B cell (primary cell): ENCODE measurements around the gene ARHGEF39.
"Not testable (repeated sequence)": the region's sequence is repeated elsewhere in the genome, so short reads cannot be mapped to it uniquely, and the experiment has no call there.

ENCODE experiments used
- CTCF ChIP-seq: fragments of 200-600 bp; IDR thresholded peaks from one replicate; pipeline ENCODE4 v1.8.0; 2022; ENCODE audit warnings: antibody characterized with exemption, mild to moderate bottlenecking
- EZH2 ChIP-seq: IDR thresholded peaks from 2 replicates; pipeline ENCODE4 v1.6.1; 2012; ENCODE audit warnings: borderline replicate concordance, low read depth, mild to moderate bottlenecking, moderate library complexity, low read length; ENCODE audit not compliant: insufficient read depth, poor library complexity, severe bottlenecking

- TF ChIP-seq CTCF, EZH2: not testable (repeated sequence)
These were observed 24.6 kb downstream of the ARHGEF39 start for GRCh38 chr9:35640431-35640830.
